HUDEP-2 (cell line): ENCODE data around the gene DNAJC5.

ENCODE experiments used
- DNase-seq, 76 experiments: peaks; one replicate each; lab custom pipeline; 2025; ENCODE audit not compliant: unreplicated experiment in 76 of 76; lab: John Stamatoyannopoulos, UW

DNAJC5 gene

DNA sequence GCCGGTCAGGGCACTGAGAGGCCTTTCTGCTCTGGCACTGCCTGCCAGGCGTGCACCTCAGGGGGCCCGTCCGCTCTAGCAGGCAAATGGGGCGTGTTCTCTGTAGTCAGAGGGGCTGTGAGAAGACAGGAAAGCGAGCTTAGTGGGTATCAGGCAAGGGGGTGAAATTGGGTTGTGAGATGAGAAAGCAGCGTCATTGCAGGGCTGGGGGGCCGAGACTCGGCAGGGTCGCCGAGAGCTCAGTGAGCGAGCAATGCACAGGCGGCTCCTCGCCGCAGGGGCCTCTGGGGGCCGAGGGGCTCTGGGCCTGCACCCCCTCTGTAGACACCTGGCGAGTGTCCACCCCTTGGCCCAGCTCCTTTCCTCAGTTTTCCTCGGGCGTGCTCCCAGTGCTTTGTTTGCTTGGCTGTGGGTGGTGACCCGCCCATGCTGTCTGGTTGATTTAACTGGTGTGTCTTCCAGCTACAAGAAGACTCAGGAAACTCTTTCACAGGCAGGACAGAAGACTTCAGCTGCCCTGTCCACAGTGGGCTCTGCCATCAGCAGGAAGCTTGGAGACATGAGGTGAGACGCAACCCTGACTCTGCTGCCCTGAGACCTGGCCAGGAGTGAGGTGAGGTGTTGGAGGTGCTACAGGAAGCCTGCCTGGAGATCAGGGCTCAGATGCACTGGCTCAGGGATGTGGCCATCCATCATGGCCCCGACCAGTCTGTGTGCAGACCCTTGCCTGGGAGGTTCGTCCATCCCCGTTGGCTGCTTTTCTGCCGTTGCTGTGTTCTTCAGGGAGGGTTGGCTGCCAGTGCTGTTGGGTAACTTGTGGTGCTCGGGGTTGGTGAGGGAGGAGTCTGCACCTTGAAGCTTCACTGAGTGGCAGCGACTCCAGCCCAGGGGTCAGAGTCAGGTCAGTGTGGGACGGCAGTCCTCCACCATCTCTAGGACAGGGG, 12.4 kb upstream of the DNAJC5 start:
- DNase-seq: no peak

DNA sequence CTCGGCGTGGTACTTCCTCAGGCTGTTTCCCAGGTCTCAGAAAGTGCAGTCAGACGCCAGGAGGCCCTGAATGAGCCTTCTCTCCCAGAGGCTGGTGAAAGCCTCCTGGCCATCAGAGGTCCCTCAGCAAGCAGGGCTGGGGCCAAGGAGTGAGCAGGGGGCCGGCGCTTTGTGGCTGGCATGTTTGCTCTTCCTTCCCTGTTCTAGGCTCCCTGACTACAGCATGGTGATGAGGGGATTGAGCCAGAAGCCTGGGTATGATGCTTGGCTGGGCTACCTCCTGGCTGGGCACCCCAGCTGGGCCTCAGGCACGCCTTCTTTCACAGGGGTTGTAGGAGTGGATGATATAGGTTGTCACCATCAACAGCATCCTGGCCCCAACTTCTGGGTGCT, 11.7 kb upstream of the DNAJC5 start:
- DNase-seq: no peak

DNA sequence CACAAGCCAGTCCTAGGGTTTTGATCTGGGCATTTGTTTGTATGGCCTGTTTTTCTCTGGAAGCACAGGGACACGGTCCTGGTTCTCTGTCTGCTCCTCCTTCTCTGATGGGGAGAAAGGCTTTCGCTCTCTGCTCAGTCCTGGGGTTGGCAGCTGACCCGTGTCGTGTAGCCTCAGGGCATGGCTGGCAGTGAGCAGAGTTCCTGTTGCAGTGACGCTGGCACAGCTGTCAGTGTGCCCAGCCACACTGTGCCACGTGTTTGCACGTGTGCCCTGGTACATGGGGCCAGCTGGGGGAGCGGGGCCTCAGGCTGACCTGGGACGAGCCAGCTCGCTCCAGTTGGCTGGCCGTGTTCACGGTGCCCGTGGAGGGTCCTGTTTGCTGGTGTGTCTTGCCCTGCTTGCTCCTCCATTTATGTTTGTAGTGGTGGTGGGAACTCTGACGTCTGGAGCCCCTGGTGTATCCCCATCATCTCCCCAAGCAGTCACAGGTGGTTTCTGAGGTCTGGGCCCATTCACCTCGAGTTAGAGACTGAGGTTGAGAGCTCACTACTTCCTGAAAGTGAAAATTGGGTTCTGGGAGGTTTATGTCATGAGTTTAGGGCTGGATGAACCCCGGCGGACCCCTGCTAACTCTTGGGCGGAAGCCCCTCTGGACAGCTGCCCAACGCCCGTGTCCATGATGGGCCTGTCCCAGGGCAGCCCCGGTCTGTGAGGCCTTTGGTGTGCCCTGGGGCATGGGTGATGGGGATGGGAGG, 10.2 kb upstream of the DNAJC5 start:
- no peak for DNase-seq

DNA sequence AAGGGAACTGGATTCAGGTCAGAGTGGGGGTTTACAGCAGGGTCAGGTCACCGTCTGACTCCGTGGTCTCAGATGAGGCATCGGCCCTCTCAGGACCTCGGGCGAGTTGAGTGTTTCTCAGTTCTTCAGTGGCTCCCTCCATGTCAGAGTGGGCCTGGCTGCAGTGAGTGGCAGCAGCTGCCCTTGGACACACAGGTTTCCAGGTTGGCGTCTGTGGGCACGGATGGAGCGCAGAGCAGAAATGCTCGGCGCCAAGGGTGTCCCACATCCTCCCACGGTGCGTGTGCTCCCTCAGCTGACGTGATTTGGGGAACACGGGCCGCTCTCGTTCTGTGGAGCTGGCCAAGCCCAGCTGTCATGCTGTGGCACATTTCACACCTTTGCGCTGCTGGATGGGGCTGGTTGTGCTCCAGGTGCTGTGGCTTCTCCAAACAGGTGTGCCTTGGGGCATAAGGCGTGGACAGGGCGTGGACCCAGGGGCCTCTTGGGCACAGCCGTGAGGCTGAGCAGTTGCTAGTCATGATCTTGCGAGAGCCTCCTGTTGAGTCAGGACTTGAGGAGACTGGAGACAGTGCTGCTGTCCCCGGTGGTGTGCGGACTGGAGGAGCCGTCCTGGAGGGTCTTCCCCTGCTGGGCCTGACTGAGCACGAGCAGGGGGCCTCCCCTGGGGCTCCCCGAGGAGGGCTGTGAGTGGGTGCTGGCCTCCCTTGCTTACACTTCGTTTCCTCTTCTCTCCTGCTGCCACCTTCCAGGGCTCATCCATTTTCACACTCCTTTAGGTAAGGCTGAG, 9.5 kb upstream of the DNAJC5 start:
- DNase-seq: no peak

DNA sequence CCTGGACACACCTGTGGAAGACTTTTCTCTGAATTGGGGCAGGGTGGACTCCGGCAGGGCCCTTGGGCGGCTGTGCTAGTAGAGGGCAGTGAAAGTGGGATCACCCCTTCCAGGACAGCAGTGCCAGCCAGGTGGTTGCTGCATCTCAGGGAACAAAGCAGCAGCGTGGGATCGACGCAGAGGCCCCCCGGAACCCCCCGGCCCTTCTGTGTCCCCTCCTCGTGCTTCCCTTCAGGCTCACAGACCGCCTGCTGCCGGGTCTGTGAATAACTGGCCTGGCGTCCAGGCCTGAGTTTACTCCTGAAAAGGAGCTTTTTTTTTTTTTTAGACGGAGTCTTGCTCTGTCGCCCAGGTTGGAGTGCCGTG, 8.9 kb upstream of the DNAJC5 start:
- DNase-seq: no peak

DNA sequence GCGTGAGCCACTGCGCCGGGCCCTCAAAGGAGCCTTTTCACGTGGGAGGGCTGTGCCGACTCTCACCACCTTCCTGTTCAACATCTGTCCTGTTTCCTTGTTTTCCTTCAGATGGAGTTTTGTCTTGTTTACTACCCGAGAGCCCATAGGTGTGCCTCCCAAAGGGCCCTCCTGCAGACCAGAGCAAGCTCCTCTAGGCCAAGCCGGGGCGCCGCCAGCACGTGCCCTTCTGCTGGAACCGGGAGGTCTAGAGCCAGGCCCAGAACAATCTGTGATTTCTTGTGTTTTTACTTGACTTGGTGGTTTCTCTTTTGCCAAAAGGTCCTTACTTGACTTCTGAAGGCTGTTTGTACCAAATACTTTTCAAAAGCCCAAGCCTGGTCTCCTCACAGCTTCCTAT, 8.0 kb upstream of the DNAJC5 start:
- no peak for DNase-seq

DNA sequence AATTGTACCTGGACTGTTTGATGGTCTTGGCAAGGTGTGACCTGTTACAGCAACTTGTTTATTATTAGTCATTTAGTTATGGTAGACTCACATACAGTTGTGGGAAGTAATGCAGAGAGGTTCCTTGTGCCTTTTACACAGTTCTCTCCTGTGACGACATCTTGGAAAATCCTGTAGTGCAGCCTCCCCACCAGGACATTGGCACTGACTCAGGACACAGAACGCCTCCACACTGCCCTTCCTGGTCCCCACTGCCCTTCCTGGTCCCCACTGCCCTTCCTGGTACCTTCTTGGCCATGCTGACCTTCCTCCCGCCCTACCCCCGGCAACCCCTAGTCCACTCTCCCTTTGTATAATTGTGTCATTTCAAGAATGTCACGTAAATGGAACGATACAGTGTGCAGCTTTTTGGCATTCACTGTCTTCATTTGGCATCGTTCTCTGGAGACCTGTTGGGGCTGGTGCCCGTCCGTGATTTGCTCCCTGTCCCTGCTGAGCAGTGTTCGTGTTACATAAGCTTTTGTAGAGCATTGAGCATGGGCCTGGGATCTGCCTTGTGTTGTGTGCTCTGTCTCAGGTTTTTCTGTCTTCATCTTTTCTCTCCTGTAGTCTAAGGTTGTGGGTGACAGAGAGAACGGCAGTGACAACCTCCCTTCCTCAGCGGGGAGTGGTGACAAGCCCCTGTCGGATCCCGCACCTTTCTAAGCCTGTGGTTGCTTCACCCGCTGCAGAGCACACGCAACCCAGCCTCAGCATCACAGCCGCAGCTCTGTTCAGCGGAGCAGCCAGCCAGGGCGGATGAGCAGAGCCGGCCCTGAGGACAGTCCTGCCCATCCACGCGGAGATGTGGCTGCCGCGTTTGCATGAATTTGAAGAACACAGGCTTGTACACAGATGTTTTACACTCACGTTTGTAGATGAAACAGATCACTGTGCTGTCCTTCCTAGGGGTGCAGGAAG, 5.4 kb upstream of the DNAJC5 start:
- no peak for DNase-seq

DNA sequence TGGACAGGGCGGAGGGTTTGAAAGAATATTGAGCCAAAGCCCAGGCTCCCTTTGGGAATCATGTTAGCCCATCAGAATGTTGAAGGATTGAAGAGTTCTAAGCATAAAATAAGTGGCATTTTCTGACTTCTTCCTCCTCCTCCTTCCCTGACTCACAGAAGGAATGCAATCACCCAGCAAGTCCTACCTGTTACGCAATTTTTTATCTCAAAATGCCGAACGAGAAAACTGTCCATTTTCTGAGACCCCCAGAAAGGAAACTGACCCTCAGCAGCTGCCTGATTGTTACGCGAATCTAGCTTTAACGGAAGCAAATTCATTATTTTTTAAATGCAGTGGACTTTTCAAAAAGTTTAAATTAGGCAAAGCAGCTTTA, 4.7 kb upstream of the DNAJC5 start:
- no peak for DNase-seq

DNA sequence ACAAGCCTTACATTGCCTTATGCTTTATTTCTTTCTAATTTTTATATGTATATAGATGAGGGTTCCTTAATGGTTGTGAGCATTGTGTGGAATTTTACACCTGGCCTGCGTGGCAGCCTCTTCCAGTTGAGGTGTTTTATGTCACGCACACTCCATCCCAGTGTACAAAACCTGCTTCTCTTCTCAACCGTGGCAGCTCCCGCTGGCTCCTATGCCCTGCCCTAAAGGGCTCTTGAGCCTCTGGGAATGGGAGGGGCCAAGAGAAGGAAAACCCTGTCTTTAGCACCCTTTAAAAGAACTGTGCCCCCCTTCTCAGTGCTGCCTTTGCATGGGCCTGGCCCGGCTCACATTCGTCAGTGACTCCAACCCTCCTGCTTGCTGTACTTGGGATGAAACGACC, 4.3 kb upstream of the DNAJC5 start:
- no peak for DNase-seq

DNA sequence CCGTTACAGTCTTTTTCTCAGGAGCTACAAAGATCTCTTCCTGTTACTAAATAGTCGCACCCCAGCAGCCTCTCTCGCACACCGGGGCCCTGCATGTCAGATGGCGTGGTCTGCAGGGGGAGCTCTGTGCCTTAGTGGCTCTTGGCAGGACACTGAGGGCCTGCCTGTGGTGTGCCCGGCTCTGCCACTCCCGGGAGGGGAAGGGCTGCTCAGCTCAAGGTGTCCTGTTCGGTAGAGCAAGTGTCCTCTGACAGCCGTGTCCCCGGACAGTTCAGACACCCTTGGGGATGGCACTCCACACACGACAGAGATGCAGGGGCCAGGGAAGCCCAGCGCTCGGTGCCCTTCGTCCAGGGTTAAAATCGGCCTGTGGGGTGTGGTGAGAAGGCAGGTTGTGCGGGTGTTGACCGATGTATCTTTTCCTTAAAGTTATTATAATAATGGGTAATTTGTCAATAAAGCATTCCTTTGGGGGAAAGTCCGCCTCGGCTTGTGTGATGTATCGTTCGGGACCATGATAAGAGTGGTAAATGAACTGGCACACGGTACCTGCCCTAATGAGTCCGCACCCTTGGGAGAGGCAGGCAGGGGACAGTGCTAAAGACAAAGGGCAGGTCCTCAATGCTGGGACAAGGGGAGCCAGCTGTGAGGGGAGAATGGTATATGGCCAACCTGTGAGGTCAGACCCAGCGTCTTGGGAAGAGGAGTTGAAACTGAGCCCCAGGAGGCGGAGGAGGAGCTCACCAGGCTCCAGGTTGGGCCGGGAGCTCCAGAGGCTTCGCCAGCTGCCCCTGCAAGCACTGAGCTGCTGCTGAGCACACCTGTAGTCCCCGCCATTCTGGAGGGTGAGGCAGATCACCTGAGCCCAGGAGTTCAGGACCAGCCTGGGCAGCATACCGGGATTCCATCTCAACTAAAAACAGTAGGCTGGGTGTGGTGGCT, 3.6 kb upstream of the DNAJC5 start:
- DNase-seq: peak in 2 of 76 experiments; percentile 7 to 17

DNA sequence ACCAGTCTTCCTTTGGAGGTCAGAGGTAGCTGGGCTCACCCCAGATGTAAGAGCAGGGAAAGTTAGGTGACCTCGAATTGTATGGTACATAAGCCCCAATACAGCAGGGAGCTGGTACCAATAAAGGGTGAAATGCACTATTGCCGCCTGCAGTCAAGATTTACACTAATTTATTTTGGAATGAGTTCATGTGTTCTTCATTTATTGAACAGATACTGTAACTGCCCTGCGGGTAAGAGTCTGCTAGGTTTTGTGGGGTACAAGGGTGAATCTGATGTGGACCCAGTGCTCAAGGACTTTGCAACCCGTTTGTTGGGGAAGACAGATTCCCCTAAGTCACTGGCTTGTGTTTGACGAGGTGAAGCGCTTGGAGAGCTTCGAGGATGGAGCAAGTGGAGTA, 2.5 kb upstream of the DNAJC5 start:
- no peak for DNase-seq

DNA sequence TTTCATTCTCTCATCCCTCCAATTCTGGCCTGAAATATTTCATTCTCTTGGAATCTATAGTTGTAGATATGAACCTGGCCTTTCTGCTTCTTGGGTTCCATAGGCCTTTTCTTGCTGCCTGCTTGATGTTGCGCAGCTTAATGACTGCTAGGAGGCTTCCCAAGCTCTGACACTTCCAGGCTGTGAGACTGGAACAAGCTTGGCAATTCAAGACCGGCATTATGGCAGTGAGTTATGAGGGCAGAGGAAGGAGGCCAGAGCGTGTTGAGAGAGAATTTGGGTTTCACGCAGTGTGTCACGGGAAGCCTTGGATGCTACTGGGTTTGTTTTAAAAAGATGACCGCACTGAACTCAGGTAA, 948 bp upstream of the DNAJC5 start:
- no peak for DNase-seq

DNA sequence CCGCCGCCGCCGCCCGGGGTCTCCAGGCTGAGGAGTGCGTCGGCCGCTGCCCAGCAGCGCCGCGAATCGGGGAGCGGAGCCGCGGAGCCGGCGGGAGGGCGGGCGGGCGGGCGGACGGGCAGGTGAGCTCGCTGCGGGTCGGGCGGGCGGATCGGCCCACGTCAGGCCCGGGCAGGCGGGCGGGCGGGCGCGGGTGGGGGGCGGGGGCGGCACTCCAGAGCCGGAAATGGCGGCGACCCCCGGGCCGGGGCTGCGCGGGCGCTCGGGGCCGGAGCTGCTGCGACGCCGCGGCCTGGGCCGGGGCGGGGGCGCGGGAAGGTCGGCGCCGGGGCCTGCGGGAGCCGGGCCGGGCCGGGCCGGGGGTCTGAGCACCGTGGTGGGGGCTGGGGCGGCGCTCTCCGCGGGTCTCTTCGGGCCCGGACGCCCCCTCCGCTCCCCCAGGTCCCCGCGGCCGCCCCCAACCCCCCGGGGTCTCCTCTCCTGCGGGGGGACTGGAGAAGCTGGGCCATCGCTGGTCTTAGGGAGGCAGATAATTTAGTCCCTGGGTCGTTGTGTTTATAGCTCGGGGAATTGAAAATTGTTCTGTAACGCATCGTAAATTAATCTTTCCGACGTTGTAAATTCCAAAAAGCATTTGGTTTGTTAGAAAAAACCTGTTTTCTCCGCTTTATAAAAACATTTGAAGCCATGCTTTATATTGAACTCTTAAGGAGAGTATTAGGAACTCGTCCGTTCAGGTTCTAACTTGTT, 451 bp downstream of the DNAJC5 start:
- no peak for DNase-seq

DNA sequence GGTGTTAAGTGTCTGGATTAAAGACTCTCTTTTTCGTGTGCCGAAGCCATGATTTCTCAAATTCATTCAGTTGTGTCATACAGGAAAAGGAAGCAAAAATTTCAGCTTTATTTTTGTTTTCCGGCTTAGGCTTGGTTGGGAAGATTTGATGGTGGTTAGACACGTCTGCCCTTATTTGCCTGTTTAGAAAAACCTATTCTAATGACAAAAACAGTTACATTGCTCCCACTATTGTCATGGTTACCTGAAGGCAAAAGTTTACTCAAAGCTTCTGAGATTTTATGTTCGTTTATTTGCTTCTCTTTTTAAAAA, 982 bp downstream of the DNAJC5 start:
- no peak for DNase-seq

DNA sequence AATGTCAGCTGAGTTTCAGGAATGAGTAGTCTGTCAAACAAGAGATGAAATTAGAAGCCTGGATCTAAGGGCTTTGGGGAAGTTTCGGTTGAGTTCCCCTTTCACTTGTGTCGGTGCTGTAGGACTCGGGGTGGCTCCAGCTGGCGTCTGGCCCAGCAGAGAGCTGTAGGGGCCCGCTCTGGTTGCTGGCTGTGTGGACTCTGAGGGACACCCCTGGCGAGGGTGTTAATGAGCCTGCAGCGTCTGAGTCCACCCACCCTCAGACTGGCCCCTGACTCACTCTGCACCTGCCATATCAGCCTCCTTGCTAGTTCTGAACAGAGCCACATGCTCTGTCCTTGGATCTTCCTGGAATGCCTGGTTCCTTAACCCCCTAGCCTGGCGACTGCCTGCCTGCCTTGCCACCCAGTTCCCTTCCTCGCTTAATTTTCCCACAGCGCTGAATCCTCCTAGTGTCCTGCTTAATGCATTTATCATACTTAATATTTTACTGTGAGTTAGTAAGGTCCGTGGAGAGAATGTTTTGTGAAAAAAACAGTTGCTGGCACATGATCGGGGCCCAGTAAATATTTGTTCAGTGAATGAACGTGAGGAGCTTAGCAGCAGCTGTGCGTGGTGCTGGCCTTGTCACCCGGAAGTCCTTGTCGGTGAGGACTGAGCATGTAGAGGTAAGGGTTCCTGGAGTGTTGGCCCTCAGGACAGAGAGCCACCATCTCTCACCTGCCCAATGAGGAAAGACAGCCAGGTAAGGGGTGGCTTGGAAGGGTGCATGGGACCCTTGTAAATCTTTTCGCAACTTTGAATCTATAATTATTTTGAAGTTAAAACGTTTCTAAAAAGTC, 1.6 kb downstream of the DNAJC5 start:
- peak in 49 of 76 experiments; percentile 3 to 64 (median 33) for DNase-seq

DNA sequence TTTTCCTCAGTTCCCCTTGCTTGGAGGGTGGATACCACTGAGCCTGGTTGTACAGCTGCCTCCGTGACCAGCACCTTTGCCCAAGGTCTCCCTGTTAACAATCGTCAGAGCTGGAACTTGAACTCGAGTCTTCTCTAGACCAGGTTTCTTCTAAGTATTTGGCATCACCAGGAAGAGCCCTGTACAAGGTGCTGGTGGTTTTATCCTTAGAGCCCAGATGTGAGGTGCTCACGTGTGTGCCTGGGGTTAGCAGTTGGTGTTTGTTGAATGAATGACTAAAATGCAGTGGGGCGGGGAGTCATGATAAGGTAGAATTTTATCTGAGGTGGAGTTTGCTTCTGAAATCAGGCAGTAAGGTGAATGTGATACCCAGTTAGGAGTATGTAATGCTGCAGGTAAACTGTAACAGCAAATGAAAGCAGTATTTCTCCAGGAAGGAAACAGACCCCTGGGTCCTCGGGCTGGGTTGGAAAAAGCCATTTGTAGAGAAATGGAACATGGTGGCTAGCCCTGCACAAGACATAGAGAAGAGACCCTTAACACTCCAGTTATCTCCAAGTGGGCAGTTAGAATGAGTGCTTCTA, 3.1 kb downstream of the DNAJC5 start:
- DNase-seq: no peak

DNA sequence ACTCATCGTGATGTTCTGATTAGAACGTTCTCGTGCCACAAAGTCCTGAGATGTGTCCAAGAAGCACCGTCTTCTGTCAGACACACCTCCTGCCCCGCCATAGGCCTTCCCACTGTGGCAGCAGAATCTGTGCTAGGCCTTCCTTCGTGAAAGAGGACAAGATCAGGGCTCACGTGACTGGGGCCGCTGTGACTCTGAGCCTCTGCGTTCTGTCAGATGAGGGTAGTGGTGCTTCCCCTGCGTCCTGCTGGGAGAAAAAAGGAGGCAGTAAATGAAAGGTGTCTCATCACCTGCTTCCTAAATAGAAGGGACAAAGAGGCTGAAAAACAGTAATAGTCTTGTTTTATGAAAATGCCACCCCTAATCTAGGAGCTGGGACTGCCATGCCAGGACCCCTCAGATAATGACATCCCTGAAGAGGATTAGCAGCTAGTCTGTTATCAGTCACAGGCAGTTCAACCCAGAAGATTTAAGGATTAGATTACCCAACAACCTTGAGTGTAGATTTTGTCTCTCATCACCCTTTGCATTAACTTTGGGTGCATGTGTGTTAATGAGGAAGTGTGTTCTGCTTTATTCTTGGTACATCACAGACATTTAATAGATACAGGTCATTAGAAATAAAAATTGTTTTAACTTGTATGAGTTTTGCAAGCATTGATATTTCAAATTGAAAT, 4.1 kb downstream of the DNAJC5 start:
- peak in 55 of 76 experiments; percentile 8 to 69 (median 36) for DNase-seq
